H1 (cell line): ENCODE measurements around the gene PPP2R5B. TPM values are rescaled to one million over a fixed set of nuclear protein-coding genes. Genes with fewer than 3 reads are reported as not detected.

Experiments used
- CTCF ChIA-PET: fragments of 300-600 bp; sonication (Branson Sonifier 250); formaldehyde crosslinking; loops from one replicate; lab custom pipeline; 2021; ENCODE audit not compliant: partially characterized antibody; lab: Charles Lee
- POLR2A ChIA-PET: fragments of 300-600 bp; sonication (Branson Sonifier 250); formaldehyde crosslinking; loops from one replicate; lab custom pipeline; 2021; ENCODE audit warnings: inconsistent platforms; ENCODE audit not compliant: partially characterized antibody; lab: Charles Lee
- DNase-seq, 2 experiments: peaks; one replicate each; pipeline versions ENCODE4 v3.0.0 to v3.0.0-alpha.2; 2010 to 2022; ENCODE audit warnings: low spot score in 2 of 2, low read depth in 1 of 2, mixed read lengths in 1 of 2
- FAIRE-seq: peaks from 2 replicates; lab custom pipeline; 2011; peaks lifted over from hg19 to GRCh38; lab: Jason Lieb, UNC
- H2AFZ ChIP-seq: 2 replicates; pipeline ENCODE4 v1.8.1; 2012; ENCODE audit warnings: low read length, inconsistent platforms
- H2AK5ac ChIP-seq: 2 replicates; pipeline ENCODE4 v1.6.1; 2013; ENCODE audit warnings: low read depth, low read length
- H2BK120ac ChIP-seq: replicated peaks from 2 replicates; pipeline ENCODE3; 2013; ENCODE audit warnings: low read depth, low read length, inconsistent platforms
- H2BK12ac ChIP-seq: 2 replicates; pipeline ENCODE4 v1.6.1; 2013; ENCODE audit warnings: low read depth, low read length
- H2BK15ac ChIP-seq: 2 replicates; pipeline ENCODE4 v1.6.1; 2013; ENCODE audit warnings: low read length
- H2BK20ac ChIP-seq: 2 replicates; pipeline ENCODE4 v1.6.1; 2013; ENCODE audit warnings: low read length
- H2BK5ac ChIP-seq: 2 replicates; pipeline ENCODE4 v1.6.1; 2013; ENCODE audit warnings: low read depth, low read length
- H3K14ac ChIP-seq: 2 replicates; pipeline ENCODE4 v1.6.1; 2013; ENCODE audit warnings: inconsistent platforms; ENCODE audit not compliant: insufficient read length
- H3K18ac ChIP-seq: 2 replicates; pipeline ENCODE4 v1.6.1; 2013; ENCODE audit warnings: low read length; ENCODE audit errors: extremely low read depth
- H3K23ac ChIP-seq: 2 replicates; pipeline ENCODE4 v1.6.1; 2013; ENCODE audit warnings: inconsistent platforms; ENCODE audit not compliant: insufficient read length
- H3K23me2 ChIP-seq: 2 replicates; pipeline ENCODE4 v1.6.1; 2013; ENCODE audit warnings: low read depth, low read length
- H3K27ac ChIP-seq: 2 replicates; pipeline ENCODE4 v1.6.1; 2011; ENCODE audit warnings: low read depth, low read length, inconsistent platforms
- H3K27me3 ChIP-seq, 4 experiments: replicated peaks in 1 of 4; 1 replicate in 1 of 4; 2 replicates in 3 of 4; pipeline versions ENCODE4 v1.6.1 to v1.8.1; 2011 to 2013; ENCODE audit warnings: low read length in 3 of 4, mild to moderate bottlenecking in 3 of 4, inconsistent platforms in 2 of 4, mixed read lengths in 2 of 4, moderate library complexity in 1 of 4; ENCODE audit not compliant: control insufficient read depth in 3 of 4, insufficient read depth in 3 of 4; ENCODE audit errors: extremely low read depth in 1 of 4
- H3K36me3 ChIP-seq, 4 experiments: 2 replicates each; pipeline versions ENCODE4 v1.6.1 to v1.8.1; 2011 to 2013; ENCODE audit warnings: mild to moderate bottlenecking in 4 of 4, low read length in 3 of 4, moderate library complexity in 2 of 4, control low read depth in 1 of 4, inconsistent platforms in 1 of 4; ENCODE audit not compliant: insufficient read depth in 4 of 4, control insufficient read depth in 2 of 4
- H3K4ac ChIP-seq: replicated peaks from 2 replicates; pipeline ENCODE3; 2013; ENCODE audit warnings: low read length, low read depth, mixed read lengths, inconsistent platforms; ENCODE audit not compliant: insufficient read length
- H3K4me1 ChIP-seq, 4 experiments: replicated peaks in 1 of 4; 1 replicate in 1 of 4; 2 replicates in 3 of 4; pipeline versions ENCODE4 v1.6.1 to v1.8.1; 2011 to 2013; ENCODE audit warnings: low read length in 3 of 4, inconsistent platforms in 2 of 4, mixed read lengths in 1 of 4; ENCODE audit not compliant: insufficient read depth in 4 of 4, control insufficient read depth in 3 of 4
- H3K4me2 ChIP-seq, 2 experiments: 2 replicates each; pipeline versions ENCODE4 v1.6.1 to v1.8.1; 2011 to 2013; ENCODE audit warnings: low read depth in 2 of 2, low read length in 2 of 2, control low read depth in 1 of 2, inconsistent platforms in 1 of 2, mild to moderate bottlenecking in 1 of 2; ENCODE audit not compliant: insufficient read depth in 1 of 2
- H3K4me3 ChIP-seq, 4 experiments: fragments of 200-600, 300-600 bp in 1 of 4; sonication (generic), shearing (Covaris generic), sonication (Bioruptor Twin) in 1 of 4; 2 replicates each; pipeline versions ENCODE4 v1.5.1 to v1.8.1; 2011 to 2016; ENCODE audit warnings: low read length in 4 of 4, low read depth in 3 of 4, control low read depth in 2 of 4, inconsistent platforms in 2 of 4, mild to moderate bottlenecking in 2 of 4, mixed read lengths in 1 of 4, moderate library complexity in 1 of 4; ENCODE audit not compliant: insufficient read depth in 2 of 4; ENCODE audit errors: extremely low read depth in 1 of 4
- H3K56ac ChIP-seq: replicated peaks from 2 replicates; pipeline ENCODE3; 2013; ENCODE audit warnings: low read depth, mild to moderate bottlenecking, mixed read lengths, low read length, inconsistent platforms; ENCODE audit not compliant: insufficient read length
- H3K79me1 ChIP-seq: 2 replicates; pipeline ENCODE4 v1.6.1; 2013; ENCODE audit warnings: low read depth, low read length, control low read depth
- H3K79me2 ChIP-seq, 2 experiments: 2 replicates each; pipeline versions ENCODE4 v1.6.1 to v1.8.1; 2012 to 2013; ENCODE audit warnings: low read length in 2 of 2, mild to moderate bottlenecking in 2 of 2, inconsistent platforms in 1 of 2; ENCODE audit not compliant: insufficient read depth in 2 of 2, control insufficient read depth in 1 of 2
- H3K9ac ChIP-seq, 4 experiments: replicated peaks in 1 of 4; 1 replicate in 1 of 4; 2 replicates in 3 of 4; pipeline versions ENCODE4 v1.6.1 to v1.8.1; 2011 to 2013; ENCODE audit warnings: low read depth in 3 of 4, low read length in 3 of 4, control low read depth in 2 of 4, mild to moderate bottlenecking in 2 of 4, moderate library complexity in 2 of 4, inconsistent platforms in 1 of 4; ENCODE audit errors: extremely low read depth in 1 of 4
- H3K9me3 ChIP-seq, 2 experiments: 2 replicates each; pipeline versions ENCODE4 v1.6.1 to v1.8.1; 2012 to 2013; ENCODE audit warnings: mild to moderate bottlenecking in 2 of 2, moderate library complexity in 2 of 2, control low read depth in 1 of 2, inconsistent platforms in 1 of 2, low read depth in 1 of 2, low read length in 1 of 2, mixed read lengths in 1 of 2; ENCODE audit not compliant: insufficient read depth in 2 of 2
- H4K20me1 ChIP-seq, 2 experiments: replicated peaks in 1 of 2; 2 replicates each; pipeline versions ENCODE3 to v1.8.1; 2011 to 2013; ENCODE audit warnings: inconsistent platforms in 2 of 2, low read length in 2 of 2, mild to moderate bottlenecking in 1 of 2; ENCODE audit not compliant: insufficient read depth in 2 of 2, control insufficient read depth in 1 of 2
- H4K5ac ChIP-seq: 2 replicates; pipeline ENCODE4 v1.6.1; 2013; ENCODE audit warnings: low read length, low read depth, mixed read lengths, inconsistent platforms; ENCODE audit not compliant: insufficient read length
- H4K8ac ChIP-seq: 2 replicates; pipeline ENCODE4 v1.8.0; 2013; ENCODE audit warnings: mild to moderate bottlenecking, moderate library complexity, low read length, inconsistent platforms; ENCODE audit not compliant: insufficient read depth; ENCODE audit errors: extremely low read depth
- H4K91ac ChIP-seq: replicated peaks from 2 replicates; pipeline ENCODE3; 2013; ENCODE audit warnings: low read length, mixed read lengths, inconsistent platforms; ENCODE audit not compliant: insufficient read length
- CTBP2 ChIP-seq: IDR thresholded peaks from 2 replicates; pipeline ENCODE4 v1.7.0; 2011; ENCODE audit warnings: borderline replicate concordance, mild to moderate bottlenecking, moderate library complexity, mixed read lengths, low read length; ENCODE audit not compliant: insufficient read depth, insufficient read length
- whole genome bisulfite sequencing, 2 experiments: shearing (Covaris generic) in 1 of 2; methylation state at CpG; one replicate each; pipeline versions ENCODE4 v1.1.6 to v1.1.7; 2013 to 2015; ENCODE audit warnings: low lambda C conversion rate in 2 of 2, mixed read lengths in 2 of 2, inconsistent platforms in 1 of 2, low coverage in 1 of 2, missing lambda C conversion rate in 1 of 2; ENCODE audit not compliant: insufficient replicate concordance in 2 of 2, insufficient coverage in 1 of 2, insufficient read length in 1 of 2; ENCODE audit errors: extremely low coverage in 1 of 2, missing lambda C conversion rate in 1 of 2; 5-methylcytosine and 5-hydroxymethylcytosine counted together
- polyA plus RNA-seq, 7 experiments: library from polyadenylated mRNA; depleted of rRNA in 3 of 7; stranded (reverse) in 5 of 7; unstranded in 2 of 7; fragments of >200 nt in 5 of 7; fragments of 200-250 nt in 2 of 7; gene quantifications; 1 replicate in 5 of 7; 2 replicates in 1 of 7; 4 replicates in 1 of 7; pipeline versions ENCODE4 v1.2.1 to v1.2.3, GENCODE V29; 2011 to 2013; ENCODE audit warnings: missing spikeins in 2 of 7, mixed read lengths in 2 of 7
- total RNA-seq: library from RNA; stranded (reverse); fragmentation: NEBNext Ultra II Directional; extraction: Animal tissue kit (Norgen Biotek cat#: 25700); gene quantifications from 2 replicates; pipeline ENCODE4 v1.2.1, GENCODE V29; 2021
- TF ChIP-seq, protein P1 (sequence below): IDR thresholded peaks from 2 replicates; pipeline ENCODE4 v1.6.1; 2011; ENCODE audit warnings: low read length, improper control_type of control experiment

Gene PPP2R5B
- total and polyA plus RNA-seq, 2 of the 8 experiments (the other 6 are each of a cell fraction or from before 2014, with no cell fraction given), result 4.9 to 5.1 TPM

DNA sequence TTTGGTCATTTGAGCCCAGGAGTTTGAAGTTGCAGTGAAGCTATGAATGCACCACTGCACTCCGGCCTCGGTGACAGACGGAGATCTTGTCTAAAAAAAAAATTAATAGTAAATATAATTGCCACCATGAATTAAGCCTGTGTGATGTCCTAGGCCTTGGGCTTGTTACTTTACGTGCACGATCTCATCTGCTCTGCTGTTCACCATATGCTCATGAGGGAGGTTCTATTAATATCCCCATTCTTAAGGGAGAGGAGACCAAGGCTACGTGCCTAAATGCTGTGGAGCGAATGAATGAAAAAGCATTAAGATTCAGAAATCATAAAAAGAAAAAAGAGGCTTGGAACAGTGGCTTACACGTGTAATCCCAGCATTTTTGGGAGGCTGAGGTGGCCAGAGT, 4.9 kb upstream of the PPP2R5B start:
- H3K27me3 ChIP-seq, result no peaks in the 10 kb centered on the region
- CTCF ChIA-PET, result interaction anchor here (0.6 to 6.1 kb wide), 10 partner anchors 9 to 259 kb away, joined by 3 to 37 read pairs (median 4); partner anchors contain the start of gene BATF2
- no peak for FAIRE-seq

More for the DNA sequence above, 4.9 kb upstream of the PPP2R5B start:
- POLR2A ChIA-PET, result interaction anchor here (0.6 to 0.9 kb wide), 2 partner anchors 11 to 42 kb away, joined by 3 to 4 read pairs; no protein-coding TSS in a partner anchor
- Histone ChIP-seq H3K4me3 (no peak overlapping the region), H3K4me1 (peaks cover 0 to 17% (median 8%) of the 10 kb centered on the region in 4 experiments; a peak in 6 of 7 replicates), H3K4me2 (no peak overlapping the region), H4K5ac (no peak overlapping the region), H3K27ac (no peak overlapping the region), H3K56ac (no peak overlapping the region), H3K79me1 (0 out of 2 replicates have a peak, but pooled peaks cover 3% of the 10 kb centered on the region), H4K91ac (no peak overlapping the region), H3K23me2 (peaks cover 17% of the 10 kb centered on the region), H4K8ac (no peak overlapping the region), H2BK12ac (no peak overlapping the region), H2BK20ac (no peak overlapping the region), H2AFZ (no peak overlapping the region), H2BK15ac (no peak overlapping the region), H2AK5ac (no peak overlapping the region), H3K9me3 (no peaks in the 10 kb centered on the region), H4K20me1 (no peaks in the 10 kb centered on the region), H3K9ac (no peak overlapping the region), H3K18ac (no peak overlapping the region), H3K79me2 (no peaks in the 10 kb centered on the region), H2BK5ac (no peak overlapping the region), H3K36me3 (no peaks in the 10 kb centered on the region), H2BK120ac (no peak overlapping the region), H3K4ac (no peak overlapping the region), H3K23ac (no peak overlapping the region), H3K14ac (no peak overlapping the region)
- TF ChIP-seq CTBP2, result no peak
- TF ChIP-seq, protein P1, sequence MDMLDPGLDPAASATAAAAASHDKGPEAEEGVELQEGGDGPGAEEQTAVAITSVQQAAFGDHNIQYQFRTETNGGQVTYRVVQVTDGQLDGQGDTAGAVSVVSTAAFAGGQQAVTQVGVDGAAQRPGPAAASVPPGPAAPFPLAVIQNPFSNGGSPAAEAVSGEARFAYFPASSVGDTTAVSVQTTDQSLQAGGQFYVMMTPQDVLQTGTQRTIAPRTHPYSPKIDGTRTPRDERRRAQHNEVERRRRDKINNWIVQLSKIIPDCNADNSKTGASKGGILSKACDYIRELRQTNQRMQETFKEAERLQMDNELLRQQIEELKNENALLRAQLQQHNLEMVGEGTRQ, result no peak
- 91% methylated on average over 8 of the region's 8 CpGs; no CpG with 5 or more reads in 1 of the 2 experiments for WGBS, 2 experiments
- no peak for DNase-seq
